Ovary (tissue), 9 donors: ENCODE results near the gene NUDT16L1. TPM values are rescaled to one million over a fixed set of nuclear protein-coding genes. Genes with fewer than 3 reads are reported as not detected.

Experiments
- DNase-seq, 5 donors: peaks; one replicate each; pipeline ENCODE4 v3.0.0-alpha.2; 2019 to 2020
- H3K27ac ChIP-seq, 2 donors: fragments of 200-600 bp; one replicate each; pipeline versions ENCODE4 v1.5.1 to v1.8.0; 2019 to 2022
- H3K27me3 ChIP-seq: fragments of 200-600 bp; one replicate; pipeline ENCODE4 v1.8.0; 2022
- H3K36me3 ChIP-seq: fragments of 200-600 bp; sonication (generic); one replicate; pipeline ENCODE4 v1.5.1; 2019
- H3K4me1 ChIP-seq: one replicate; pipeline ENCODE4 v1.8.1; 2013; ENCODE audit warnings: mild to moderate bottlenecking, moderate library complexity; ENCODE audit not compliant: insufficient read depth
- H3K4me3 ChIP-seq: fragments of 200-600 bp; sonication (generic); one replicate; pipeline ENCODE4 v1.5.1; 2017
- H3K9me3 ChIP-seq, 2 donors: fragments of 200-600 bp in 1 of 2; sonication (generic) in 1 of 2; one replicate each; pipeline versions ENCODE4 v1.5.1 to v1.8.1; 2013 to 2019; ENCODE audit warnings: mild to moderate bottlenecking in 1 of 2, moderate library complexity in 1 of 2
- EP300 ChIP-seq: sonication (generic); formaldehyde crosslinking; IDR thresholded peaks from one replicate; pipeline ENCODE4 v1.6.1; 2017; ENCODE audit warnings: antibody characterized with exemption
- POLR2A ChIP-seq: fragments of 450-650 bp; IDR thresholded peaks from one replicate; pipeline ENCODE4 v1.6.1; 2017; ENCODE audit warnings: antibody characterized with exemption, mild to moderate bottlenecking, moderate library complexity
- WGBS, 3 donors: extraction: QIAGEN DNeasy Blood & Tissue Kit in 1 of 3; methylation state at CpG; one replicate each; pipeline versions ENCODE4 v1.1.5 to v1.1.7; 2013 to 2017; 5-methylcytosine and 5-hydroxymethylcytosine counted together
- intact Hi-C, 4 donors: fragments of 100-400 bp; cut with DNase I; formaldehyde crosslinking; loops; one replicate each; pipeline versions ENCODE4 v1.11.0 to v1.15.1; 2022 to 2023
- polyA plus RNA-seq, 2 donors: library from polyadenylated mRNA; stranded (reverse); fragments of 200-250 nt in 1 of 2; fragments of 350-450 nt in 1 of 2; fragmentation: Illumina TruSeq in 1 of 2; extraction: RNeasy Lipid Tissue Mini Kit (QIAGEN cat#74804) in 1 of 2; gene quantifications; one replicate each; pipeline ENCODE4 v1.2.3, GENCODE V29; 2013 to 2014
- total RNA-seq, 7 donors: library from RNA; depleted of rRNA in 2 of 7; stranded (reverse); fragments of >200 nt in 2 of 7; fragmentation: NEBNext Ultra II Directional in 3 of 7; extraction: Animal tissue kit (Norgen Biotek cat#: 25700) in 3 of 7; gene quantifications; one replicate each; pipeline versions ENCODE4 v1.1.0 to v1.2.4, GENCODE V29; 2016 to 2023
- TF ChIP-seq, protein P1 (sequence below), 3 donors: fragments of 450-650 bp in 2 of 3; fragments of 200-600 bp in 1 of 3; IDR thresholded peaks; one replicate each; pipeline versions ENCODE4 v1.5.1 to v1.8.0; 2016 to 2022; ENCODE audit warnings: antibody characterized with exemption in 3 of 3, mild to moderate bottlenecking in 1 of 3
- donor health status: DM: no; HTN: no; CAD: no; lungs with moderate emphysema.
- donor health status: DM: no; HTN: no; CAD: no.
- donor health status: Bipolar disorder and iron deficiency.
- donor health status: DM: yes; HTN: yes; CAD: no.
- donor health status: DM: no; HTN: no; CAD: no.
- donor health status: DM: yes; HTN: yes; CAD: no.

The NUDT16L1 gene
- total and polyA plus RNA-seq, 9 donors, result 8.1 to 33.6 (median 28.0) TPM

- Histone ChIP-seq H3K27ac (peak overlapping the region in 1 of 2 donors; percentile 26), H3K9me3 (no peaks in the 10 kb centered on the region), H3K4me1 (peaks cover 5% of the 10 kb centered on the region), H3K36me3 (no peaks in the 10 kb centered on the region), H3K4me3 (peak overlapping the region; percentile 51), H3K27me3 (no peaks in the 10 kb centered on the region)
- WGBS, 3 donors, result 15 to 23% (median 21%) methylated on average over 19 to 31 of the region's 31 CpGs
- no peak for DNase-seq
- intact Hi-C loops, result loop anchor here in 1 of 4 donors (5.0 kb wide), 1 partner anchor 40 kb away; the partner anchor contains the start of genes ANKS3 and DNAAF8
- TF ChIP-seq, protein P1, sequence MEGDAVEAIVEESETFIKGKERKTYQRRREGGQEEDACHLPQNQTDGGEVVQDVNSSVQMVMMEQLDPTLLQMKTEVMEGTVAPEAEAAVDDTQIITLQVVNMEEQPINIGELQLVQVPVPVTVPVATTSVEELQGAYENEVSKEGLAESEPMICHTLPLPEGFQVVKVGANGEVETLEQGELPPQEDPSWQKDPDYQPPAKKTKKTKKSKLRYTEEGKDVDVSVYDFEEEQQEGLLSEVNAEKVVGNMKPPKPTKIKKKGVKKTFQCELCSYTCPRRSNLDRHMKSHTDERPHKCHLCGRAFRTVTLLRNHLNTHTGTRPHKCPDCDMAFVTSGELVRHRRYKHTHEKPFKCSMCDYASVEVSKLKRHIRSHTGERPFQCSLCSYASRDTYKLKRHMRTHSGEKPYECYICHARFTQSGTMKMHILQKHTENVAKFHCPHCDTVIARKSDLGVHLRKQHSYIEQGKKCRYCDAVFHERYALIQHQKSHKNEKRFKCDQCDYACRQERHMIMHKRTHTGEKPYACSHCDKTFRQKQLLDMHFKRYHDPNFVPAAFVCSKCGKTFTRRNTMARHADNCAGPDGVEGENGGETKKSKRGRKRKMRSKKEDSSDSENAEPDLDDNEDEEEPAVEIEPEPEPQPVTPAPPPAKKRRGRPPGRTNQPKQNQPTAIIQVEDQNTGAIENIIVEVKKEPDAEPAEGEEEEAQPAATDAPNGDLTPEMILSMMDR (IDR thresholded peaks at IDR 0.05), result no peak
- TF ChIP-seq POLR2A (no peak), EP300 (no peak)
Observed at GRCh38 chr16:4692460-4693295, 684 bp upstream of the NUDT16L1 start.

GRCh38 chr16:4693956-4694641, 737 bp downstream of the NUDT16L1 start:
- Histone ChIP-seq H3K27ac (peak overlapping the region; percentile 40 to 60), H3K36me3 (no peaks in the 10 kb centered on the region), H3K27me3 (no peaks in the 10 kb centered on the region), H3K4me1 (peaks cover 5% of the 10 kb centered on the region), H3K9me3 (no peaks in the 10 kb centered on the region), H3K4me3 (peak overlapping the region; percentile 51)
- intact Hi-C loops, result loop anchor here in 1 of 4 donors (5.0 kb wide), 1 partner anchor 38 kb away; the partner anchor contains the start of genes ANKS3 and DNAAF8
- TF ChIP-seq, protein P1 (IDR thresholded peaks at IDR 0.05), result no peak
- no peak for TF ChIP-seq POLR2A
- no peak for TF ChIP-seq EP300
- peak; percentile 61 to 75 (median 66) for DNase-seq
- 1 to 3% (median 3%) methylated on average over 22 to 54 of the region's 54 CpGs for WGBS, 3 donors

GRCh38 chr16:4694642-4695451, 1.5 kb downstream of the NUDT16L1 start:
- Histone ChIP-seq H3K4me3 (peak overlapping the region; percentile 51), H3K9me3 (no peaks in the 10 kb centered on the region), H3K36me3 (no peaks in the 10 kb centered on the region), H3K27ac (peak overlapping the region in 1 of 2 donors; percentile 28), H3K27me3 (no peaks in the 10 kb centered on the region), H3K4me1 (peaks cover 5% of the 10 kb centered on the region)
- intact Hi-C loops, result loop anchor here in 1 of 4 donors (5.0 kb wide), 1 partner anchor 37 kb away; the partner anchor contains the start of genes ANKS3 and DNAAF8
- WGBS, 3 donors, result 35 to 43% (median 40%) methylated on average over 13 to 26 of the region's 26 CpGs
- peak; percentile 35 to 62 (median 50) for DNase-seq
- TF ChIP-seq, protein P1 (IDR thresholded peaks at IDR 0.05), result no peak
- TF ChIP-seq POLR2A, result no peak
- TF ChIP-seq EP300, result no peak
